Fibroblast of the conjunctiva (primary cell): ENCODE results near the gene PSTPIP2.
"Not testable (repeated sequence)": the region's sequence is repeated elsewhere in the genome, so short reads cannot be mapped to it uniquely, and the experiment has no call there.

Experiments used
- DNase-seq: peaks from one replicate; pipeline ENCODE4 v3.0.0-alpha.2; 2010; ENCODE audit warnings: low read depth

PSTPIP2 gene

DNA sequence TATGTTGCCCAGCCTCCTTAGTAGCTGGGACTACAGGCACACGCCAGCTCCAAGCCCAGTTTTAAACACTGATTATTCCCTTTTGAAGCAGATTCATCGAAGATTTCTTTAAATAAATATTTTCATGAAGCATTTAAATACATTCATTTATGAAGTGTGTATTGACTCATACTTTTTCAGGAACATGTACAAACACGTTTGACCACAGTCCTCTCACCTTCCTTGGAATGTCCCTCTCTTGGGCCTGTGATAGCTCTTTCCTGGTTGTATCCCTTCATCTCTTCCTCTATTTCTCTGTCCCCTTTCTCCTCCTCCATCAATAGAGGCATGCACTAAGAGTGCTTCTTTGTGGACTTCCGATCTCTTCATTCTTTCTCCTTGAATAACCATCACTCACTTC is 2.5 kb downstream of the PSTPIP2 start:
- no peak for DNase-seq

DNA sequence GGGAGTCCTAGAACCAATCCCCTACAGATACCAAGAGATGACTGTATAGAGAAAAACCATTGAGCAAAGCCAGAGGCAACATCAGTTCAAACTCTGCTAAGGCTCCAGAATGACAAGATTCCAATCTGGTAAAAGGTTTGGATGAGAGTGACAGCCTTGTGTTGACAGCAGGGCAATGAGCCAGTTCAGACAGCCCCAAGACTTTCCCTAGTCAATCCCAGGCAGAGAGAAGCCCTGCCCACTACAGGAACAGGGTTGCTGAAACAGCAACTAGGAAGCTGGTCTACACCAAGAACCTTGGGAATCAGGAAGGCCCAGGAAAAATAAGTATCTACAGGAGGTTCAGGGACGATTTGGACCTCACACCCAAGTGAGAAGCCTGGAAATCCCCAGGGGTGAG is 3.3 kb downstream of the PSTPIP2 start:
- DNase-seq, result no peak

- DNase-seq, result no peak
Observed at GRCh38 chr18:46067438-46068007, 4.5 kb downstream of the PSTPIP2 start.

- no peak for DNase-seq
Observed at GRCh38 chr18:46062781-46063180, 9.3 kb downstream of the PSTPIP2 start.

GRCh38 chr18:46061796-46062195 is 10.3 kb downstream of the PSTPIP2 start:
- no peak for DNase-seq

DNA sequence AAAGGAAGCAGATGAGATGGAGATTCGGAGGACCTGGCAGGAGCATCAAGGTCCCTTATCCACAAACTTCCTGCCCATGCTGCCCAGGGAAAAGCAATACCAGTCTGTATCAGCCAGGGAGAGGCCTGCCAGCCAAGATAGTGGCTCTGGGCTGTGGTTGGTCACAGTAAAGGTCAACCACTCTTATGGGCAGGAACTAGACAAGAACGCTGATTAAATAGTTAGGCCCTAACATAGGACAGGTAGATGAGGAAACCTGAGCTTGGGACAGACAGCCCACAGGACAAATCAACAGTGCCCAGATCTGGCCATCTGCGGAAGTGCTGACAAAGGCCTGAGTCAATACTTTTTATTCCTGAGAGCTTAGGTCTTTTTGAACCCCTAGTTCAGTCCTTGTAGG is 10.7 kb downstream of the PSTPIP2 start:
- DNase-seq, result no peak

DNA sequence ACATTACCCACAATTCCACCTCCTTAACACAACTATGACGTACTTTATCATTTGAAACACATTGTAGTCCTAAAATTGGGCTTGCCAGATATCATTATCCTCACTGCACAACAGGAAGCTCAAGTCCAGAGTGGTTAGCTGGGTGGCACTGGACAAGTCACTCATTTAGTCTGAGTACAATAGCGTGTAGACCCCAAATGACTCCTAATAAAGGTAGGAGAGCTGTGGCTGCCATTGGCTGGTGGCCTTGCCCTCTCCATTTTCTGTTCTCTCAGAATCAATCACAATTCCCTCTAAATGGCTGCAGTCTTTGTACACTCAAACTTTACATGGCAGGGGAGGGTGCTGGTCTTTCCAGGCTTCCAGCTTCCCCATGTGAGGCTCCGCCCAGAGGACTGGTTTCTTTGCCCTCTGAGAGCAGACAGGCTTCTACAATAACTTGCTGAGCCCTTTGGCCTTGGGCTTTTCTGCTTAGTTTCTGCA is 11.7 kb downstream of the PSTPIP2 start:
- DNase-seq, result no peak

- DNase-seq, result no peak
Observed at GRCh38 chr18:46055838-46056230, 16.2 kb downstream of the PSTPIP2 start.

DNA sequence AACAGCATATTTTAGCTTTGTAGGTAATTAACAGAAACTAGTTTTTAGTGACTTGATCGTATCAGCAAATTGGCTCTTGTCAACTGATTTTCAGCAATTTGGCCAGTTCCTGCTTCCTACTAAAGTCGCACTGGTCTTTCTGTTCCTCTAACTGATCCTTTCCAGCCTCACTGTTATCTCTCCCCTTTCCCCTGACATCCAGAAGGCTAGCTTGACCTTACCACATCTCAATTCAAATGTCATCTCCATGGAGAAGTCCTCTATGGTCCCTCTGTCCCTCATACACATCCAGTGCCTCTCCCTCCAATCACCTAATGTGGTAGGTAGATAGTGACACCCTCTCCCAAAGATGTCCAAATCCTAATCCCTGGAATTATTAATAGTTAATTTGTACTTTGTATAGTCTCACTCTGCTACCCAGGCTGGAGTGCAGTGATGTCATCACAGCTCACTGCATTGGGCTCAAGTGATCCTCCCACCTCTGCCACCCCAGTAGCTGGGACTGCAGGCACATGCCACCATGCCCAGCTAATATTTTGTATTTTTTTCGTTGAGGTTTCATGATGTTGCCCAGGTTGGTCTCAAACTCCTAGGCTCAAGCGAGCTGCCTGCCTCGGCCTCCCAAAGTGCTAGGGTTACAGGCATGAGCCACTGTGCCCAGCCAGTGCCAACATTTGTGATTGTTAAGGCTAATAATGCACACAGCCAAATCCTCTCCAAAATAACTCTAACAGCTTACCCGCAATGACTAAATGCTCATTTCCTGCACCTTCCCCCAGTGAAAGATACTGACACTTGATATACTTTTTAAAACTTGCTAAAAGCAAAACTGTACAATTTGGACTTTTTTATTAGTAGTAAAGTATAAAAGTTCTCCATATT is 16.9 kb downstream of the PSTPIP2 start:
- no peak for DNase-seq

GRCh38 chr18:46053368-46054095 is 18.5 kb downstream of the PSTPIP2 start:
- peak; percentile 53 for DNase-seq

DNA sequence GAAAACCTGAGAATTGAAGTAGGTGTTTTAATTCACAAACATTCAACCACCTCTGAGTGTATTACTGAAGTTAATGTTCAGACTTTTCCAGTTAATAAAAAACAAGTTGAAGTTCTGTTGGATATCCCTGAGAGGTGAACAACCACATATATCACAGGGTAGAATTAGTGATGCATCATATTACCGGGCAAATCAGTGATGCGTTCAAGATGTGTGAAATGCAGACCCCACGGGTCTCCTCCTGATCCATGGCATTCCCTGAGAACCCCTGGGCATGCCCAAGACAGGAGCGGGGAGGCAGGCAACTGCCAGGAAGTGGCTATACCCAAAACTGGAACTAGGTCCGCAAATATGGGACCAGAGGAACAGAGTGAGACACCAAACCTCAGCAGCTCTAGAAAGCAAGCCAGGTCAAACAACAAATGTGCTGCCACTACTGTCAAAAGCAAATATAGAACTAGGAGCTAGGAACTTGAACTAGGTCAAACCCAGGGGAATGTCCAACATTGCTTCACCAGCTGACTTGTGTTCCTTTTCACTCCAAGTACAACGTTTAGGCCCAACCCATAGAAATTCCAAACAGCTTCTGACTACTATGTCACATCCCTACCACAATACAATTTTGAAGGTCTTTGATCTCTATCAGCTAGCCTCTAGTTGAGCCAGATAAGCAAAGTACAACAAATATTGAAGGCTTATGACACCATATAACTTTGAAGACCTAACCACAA is 20.2 kb downstream of the PSTPIP2 start:
- DNase-seq, result no peak

- no peak for DNase-seq
Observed at GRCh38 chr18:46050268-46050667, 21.8 kb downstream of the PSTPIP2 start.

DNA sequence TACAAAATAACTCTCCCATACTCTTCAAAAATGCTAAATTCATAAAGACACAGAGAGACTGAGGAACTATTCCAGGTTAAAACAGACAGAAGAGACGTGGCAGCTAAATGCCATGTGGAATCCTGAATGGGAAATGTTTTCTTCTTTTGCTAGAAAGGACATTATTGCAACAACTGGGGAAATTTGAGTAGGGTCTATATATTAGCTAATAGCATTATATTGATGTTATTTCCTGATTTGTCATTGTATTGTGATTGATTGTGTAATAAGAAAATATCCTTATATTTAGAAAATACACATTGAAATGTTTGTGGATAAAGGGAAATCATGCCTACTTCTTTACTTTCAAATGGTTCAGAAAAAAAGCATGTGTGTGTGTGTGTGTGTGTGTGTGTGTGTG is 23.4 kb downstream of the PSTPIP2 start:
- no peak for DNase-seq

DNA sequence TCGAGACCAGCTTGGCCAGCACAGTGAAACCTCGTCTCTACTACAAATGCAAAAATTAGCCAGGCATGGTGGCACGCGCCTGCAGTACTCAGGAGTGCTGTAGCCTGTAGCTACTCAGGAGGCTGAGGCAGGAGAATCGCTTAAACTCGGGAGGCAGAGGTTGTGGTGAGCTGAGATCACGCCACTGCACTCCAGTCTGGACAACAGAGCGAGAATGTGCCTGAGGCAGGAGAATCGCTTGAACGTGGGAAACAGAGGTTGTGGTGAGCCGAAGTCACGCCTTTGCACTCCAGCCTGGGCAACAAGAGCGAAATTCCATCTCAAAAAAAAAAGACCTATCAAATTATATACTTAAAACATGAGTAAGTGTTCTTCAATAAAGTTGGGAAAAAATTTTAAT is 24.7 kb downstream of the PSTPIP2 start:
- DNase-seq, result not testable (repeated sequence)

- no peak for DNase-seq
Observed at GRCh38 chr18:46046688-46047087, 25.4 kb downstream of the PSTPIP2 start.

GRCh38 chr18:46046126-46046525 is 25.9 kb downstream of the PSTPIP2 start:
- DNase-seq, result no peak

GRCh38 chr18:46042571-46043123 is 29.4 kb downstream of the PSTPIP2 start:
- peak; percentile 22 for DNase-seq

GRCh38 chr18:46040747-46041104 is 31.3 kb downstream of the PSTPIP2 start:
- DNase-seq, result no peak

- DNase-seq, result no peak
Observed at GRCh38 chr18:46040033-46040746, 31.9 kb downstream of the PSTPIP2 start.

DNA sequence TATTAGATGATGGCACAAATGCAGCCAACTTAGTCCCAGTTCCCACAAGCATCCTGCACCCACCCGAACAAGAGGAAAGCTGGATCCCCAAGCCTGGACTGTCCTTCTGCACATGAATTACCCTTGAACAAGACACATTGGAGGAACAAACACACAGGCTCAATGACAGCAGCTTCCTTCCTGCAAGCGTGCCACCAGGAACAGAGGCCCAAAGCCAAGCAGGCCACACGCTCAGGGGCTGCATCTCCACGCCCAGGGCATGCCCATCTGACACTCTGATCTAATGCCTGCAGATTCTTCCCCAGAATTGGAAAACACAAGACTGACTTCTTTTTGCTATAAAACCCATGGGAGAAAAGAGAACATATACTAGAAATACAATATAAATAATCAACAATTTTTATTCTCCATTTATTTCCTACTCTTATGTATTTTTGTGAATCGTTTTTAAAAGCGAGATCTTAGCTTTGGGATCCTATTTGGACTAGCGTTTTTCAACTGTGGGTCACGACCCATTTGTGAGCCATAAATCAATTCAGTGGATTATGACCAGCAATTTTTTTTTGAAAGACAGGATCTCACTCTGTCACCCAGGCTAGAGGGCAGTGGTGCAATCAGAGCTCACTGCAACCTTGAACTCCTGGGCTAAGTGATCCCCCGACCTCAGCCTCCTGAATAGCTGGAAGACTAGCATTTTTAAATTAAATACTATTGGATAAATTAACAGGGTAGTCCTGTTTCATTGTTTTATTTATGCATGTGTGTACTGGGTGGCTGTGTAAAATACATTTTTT is 34.4 kb downstream of the PSTPIP2 start:
- DNase-seq, result no peak
